Measurements from ENCODE around the gene PRKCB.

The PRKCB gene

DNA sequence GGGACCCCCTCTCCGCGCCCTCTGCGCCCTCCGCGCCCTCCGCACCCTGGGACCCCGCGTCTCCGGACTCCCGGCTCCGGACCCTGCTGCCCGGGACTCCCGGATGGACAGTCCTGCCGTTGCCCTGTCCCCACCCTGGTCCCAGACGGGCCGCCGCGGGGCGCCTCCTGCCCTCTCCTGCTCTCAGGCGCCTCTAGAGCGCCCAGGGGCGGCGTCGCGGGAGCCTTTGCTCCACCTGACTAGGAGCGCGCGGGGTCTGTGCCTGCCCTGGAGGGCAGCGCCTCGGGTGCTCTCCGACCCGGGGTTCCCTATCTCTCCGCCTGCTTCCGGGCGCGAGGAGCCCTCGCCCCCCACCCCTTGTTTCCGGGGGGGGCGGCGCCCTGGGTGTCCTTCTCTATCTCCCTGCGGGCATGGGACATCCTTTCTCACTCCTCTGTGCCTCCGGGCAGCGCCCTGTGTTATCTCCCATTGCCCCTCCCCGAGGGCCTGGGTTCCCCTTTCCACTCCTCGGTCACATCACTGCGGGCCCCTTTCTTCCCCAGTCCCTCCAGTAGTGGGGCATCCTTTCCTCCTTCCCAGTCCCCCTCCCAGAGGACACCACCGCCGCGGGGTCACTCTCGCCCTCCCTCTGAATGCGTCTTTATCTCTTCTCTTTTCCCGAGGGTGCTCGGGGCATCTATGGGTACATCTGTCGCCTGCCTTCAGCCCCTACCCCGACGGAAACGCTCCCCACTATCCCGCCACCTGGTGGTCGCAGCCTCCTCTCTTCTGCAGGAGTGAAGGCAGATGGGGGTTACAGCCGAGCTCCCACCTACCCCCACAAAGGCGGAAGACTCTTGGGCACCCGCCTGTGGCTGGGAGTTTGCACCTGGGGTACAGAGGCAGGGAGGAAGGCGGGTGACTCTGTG, 875 bp downstream of the PRKCB start:
- DNase-seq: peak; percentile 44 to 48

DNA sequence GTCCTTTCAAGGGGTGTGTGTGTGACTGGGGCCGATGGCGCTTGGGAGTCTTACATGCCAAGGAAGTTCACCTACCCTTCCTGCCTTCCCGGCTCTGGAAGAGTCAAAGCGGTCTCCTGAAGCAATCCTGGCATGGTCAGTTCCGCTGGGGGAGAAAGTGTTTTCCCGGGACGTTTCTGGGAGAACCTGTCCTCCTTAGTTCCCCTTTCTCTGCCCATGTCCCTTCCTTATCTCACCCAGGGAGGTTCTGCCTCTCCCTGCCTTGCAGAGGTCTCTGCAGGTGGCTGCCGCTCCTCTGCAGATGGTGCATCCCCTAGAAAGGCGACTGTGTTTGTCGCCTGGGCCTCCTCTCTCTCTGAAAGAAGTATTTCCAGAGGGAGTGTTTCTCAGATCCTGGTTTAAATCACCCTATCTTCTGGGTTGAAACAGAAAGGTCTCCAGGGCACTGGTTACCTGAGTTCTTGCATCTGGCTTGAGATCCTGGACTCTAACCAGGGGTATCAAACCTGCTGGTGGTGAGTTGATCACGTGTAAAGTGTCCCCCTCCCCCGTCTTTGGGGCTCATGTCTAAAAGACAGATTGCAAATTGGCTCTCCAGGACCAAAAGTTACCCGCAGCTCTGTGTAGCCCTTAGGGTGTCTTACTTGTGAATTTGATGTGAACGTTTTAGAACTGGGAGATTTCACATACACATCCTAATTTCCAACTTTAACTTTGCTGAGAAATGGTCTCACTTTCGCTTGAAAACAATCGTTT, 1.9 kb downstream of the PRKCB start:
- no peak for DNase-seq

DNA sequence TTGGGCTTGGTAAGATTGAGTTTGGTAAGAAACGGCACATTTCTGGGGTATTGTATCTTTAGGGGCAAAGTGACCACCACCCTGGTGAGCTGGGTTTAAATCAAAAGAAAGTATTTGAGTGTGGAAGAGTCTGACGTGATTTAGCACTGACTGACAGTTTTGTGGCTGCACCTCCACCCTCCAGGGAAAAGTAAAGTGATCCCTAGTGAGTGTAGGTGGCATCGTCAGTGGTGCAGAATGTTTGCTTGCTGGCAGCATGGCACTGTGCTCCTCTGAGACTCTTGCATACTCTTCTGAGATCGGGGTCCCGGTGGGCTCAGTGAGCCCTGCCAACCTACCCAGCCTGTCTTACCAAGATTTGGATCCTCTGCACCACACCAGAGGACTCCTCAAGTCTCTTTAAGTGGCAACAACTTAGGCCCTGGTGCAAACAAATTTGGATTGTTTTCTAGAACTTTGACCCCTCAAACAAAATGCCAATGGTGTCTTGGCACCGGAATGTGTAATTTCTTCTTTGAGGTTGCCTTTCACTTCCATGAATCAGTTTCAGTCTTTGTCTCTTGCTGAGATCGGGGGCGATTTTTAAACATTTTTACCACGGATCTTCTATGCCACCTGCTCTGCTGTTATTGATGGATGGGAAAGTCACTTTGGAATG, 2.8 kb downstream of the PRKCB start:
- no peak for DNase-seq

DNA sequence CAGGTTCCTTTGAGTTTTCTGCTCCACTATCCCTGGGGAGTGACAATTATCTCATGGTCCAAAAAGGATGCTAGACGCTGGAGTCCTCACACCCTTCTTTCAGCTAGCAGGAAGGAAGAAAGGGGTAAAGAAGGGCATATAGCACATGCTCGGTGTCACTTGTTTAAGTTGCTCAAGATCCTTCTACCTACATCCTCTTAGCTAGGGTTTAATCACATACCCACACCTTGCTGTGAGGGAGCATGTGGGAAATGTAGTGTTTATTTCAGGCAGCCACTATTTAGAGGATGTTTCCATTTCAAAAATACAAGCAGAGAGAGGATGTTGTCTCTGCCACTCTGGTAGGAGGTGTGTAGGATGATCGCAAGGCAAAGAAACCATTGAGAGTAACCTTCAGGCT, 4.5 kb downstream of the PRKCB start:
- DNase-seq: no peak

DNA sequence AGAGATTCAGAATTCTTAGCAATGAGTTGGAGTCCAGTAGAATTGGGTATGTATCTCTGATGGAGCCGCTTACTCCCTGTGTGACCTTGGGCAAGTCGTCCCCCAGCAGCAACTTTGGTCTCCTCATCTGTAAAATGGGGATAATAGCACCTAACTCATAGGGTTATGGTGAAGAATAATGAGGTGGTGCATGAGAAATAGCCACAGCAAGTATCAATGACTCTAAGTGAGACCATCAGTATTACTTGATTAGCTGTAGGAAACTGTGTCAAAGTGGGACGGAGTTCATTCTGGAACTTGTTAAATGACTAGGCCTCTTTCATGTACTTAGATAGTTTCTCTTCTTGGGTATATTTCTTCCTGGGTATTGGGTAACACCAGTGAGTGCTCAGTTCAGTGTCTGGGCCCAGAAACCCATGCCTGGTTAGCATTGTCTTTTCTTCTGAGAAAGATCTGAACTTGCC, 6.4 kb downstream of the PRKCB start:
- DNase-seq: no peak

DNA sequence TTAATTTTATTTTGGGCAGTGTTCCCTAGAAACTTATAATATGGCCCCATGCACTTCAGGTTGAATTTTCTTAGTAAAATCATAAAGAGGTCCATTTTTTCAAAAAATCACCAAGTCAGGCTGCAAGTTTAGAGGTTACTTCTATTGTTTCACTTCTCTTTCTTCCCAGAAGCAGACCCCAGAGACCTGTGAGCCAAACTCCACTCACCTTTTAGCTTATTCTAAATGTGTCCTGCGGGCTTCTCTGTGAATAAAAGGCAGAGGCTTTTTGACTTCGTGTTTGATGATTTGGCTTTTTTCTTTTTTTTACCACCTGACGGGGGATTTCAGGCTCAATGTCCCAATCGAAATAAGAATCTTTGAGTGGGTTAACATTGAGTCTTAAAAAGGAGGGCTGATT, 7.4 kb downstream of the PRKCB start:
- no peak for DNase-seq

DNA sequence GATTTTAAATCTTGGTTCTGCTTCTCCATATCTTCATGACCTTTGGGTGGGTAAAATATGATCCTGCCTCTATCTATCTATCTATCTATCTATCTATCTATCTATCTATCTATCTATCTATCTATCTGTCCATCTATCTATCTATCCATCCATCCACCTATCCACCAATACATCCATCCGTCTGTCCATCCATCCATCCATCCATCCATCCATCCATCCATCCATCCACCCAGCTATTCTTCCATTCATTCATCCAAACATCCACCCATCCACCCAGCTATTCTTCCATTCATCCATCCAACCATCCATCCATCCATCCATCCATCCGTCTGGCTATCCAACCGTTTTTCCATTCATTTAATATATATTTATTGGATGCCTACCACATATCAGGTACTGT, 11.5 kb downstream of the PRKCB start:
- no peak for DNase-seq

DNA sequence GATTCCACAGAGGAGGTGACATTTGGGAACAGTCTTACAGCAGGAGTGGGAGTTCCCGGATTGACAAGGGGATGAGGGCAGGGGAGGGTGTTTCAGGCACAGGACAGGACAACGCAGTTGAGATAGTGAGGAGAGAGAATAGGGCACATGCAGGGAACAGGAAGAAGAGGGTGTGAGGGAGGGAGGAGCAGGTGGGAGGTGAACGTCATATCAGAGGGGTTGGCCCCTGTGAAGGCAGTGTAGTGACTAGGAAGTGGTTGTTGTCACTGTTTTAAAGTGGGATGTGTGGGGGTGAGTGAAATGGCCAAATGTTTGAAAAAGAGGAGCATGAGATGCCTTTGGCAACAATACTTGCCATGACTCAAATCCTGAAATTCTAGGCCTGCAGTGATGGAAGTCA, 12.2 kb downstream of the PRKCB start:
- DNase-seq: peak in 1 of 2 experiments; percentile 72

DNA sequence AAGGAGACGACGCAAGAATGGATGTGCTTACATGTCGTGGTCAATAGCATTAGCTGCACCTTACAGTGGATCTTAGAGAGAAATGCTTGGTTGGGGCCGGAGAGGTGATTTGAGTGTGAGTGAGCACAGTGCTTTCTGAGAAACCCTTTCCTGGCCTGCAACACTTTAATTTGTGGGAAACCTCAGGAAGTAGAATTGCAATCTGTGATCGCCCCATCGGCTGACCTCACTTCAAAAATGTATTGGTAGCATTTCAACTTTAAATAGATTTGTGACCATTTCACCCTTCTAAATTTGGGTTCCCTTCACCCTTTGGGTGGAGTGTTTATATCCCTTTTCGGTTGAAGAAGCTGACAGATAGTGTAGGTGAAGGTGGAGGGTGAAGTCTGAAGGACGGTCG, 13.2 kb downstream of the PRKCB start:
- no peak for DNase-seq

DNA sequence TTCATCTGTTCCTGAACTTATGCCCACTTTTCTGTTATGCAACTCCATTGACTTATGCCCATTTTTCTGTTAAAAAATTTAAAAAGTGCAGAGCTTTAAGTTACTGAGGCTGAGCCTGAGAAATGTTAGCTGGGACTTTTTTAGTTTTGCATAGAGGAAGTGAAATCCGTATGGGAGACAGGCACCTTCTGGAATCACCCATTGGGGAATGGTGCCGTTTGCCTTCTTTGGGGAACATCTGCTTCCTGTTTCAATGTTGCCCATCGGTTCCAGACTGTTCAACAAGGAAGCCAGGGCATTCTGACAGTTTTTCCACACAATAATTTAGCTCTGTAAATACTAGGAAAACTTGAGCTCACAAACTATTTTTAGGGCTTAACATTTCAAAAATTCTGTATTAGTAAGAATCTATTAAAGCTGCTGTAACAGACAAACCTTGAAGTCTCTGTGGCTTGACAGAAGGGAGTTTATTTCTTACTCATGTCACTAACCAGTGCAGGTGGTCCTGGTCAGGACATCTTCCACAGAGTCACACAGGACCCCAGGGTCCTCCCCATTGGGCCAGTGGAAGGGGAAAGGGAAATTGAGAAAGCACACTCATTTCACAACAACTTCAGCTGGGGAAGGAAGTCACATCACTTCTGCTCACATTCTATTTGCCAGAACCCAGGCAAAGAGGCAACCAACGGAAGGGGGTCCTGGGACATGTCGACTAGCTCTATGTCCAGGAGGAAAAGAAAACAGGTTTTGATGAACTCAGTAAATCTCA, 17.2 kb downstream of the PRKCB start:
- no peak for DNase-seq

DNA sequence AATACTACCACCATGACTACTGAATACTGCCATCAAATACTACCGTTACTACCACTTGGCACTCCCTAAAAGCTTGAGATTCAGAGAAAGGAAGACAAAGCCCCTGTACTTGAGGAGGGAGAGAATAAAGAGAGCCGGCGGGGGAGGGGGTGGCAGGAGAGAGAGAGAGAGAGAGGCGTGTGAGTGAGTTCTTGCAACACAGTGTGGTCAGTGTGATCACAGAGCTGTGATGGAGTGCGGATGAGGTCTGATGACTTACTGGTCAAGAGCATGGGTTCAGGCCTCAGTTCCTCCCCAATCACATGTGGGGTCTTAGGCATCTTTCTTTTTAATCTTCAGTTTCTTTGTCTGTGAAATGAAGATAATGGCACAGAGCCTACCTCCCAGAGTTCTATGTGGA, 19.2 kb downstream of the PRKCB start:
- no peak for DNase-seq

DNA sequence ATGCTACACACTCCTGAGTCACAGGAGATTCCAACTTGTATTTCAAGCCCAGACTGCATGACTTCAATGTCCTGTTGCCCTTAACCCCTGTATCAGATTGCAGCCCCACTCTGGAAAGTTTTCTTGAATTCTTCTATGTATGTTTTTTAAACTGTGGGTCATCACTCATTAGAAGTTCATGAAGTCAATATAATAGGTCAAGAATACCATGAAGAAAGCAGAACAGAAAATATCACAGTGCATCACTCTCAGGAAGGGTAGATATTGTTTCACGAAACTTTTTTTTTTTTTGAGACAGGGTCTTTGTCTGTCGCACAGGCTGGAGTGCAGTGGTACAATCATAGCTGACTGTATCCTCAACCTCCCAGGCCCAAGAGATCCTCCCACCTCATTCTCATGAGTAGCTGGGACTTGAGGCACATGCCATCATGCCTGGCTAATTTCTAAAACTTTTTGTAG, 20.5 kb downstream of the PRKCB start:
- DNase-seq: no peak

DNA sequence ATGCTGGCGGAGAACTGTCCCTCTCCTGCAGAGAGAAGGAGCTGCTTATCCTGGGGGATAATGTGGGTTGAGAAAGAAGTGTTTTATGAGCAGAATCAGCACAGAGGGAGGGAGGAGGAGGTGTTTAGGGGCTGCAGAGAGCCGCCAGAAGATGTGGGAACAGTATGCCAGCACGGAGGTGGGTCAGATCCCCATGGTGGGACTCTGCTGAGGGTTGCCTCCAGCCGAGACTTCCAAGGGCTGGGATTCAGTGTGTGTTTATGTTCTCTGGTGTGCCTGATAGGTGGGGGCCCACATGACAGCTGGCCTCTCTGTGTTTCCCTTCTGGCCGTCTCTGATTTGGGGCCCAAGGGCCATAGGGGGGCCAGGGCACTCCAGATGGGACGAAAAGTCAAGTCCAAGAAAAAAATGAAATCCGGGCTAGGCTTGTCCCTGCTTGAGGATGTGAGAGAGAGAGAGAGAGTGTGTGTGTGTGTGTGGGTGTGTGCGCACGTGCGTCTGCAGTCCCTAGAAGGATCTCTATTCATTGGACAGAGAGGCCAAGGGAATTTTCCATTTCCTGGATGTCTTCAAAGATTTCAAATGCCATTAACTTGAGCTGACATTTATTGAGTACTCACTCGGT, 21.6 kb downstream of the PRKCB start:
- no peak for DNase-seq

DNA sequence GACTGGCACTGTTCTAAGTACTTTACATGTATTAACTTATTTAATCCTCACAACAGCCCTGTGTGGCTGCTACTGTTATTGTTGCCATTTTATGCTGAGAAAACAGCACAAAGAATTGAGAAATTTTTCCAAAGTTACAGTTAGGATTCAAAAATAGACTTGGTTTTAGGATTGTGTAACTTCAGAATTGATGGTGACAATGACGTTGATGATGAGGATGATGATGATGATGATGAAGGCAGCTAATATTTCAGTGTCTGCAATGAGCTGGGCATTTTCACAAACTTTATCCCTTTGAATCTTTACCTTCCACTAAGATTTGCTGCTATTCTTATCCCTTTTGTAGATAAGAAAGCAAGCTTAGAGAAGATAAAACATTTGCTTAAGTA, 22.1 kb downstream of the PRKCB start:
- no peak for DNase-seq

DNA sequence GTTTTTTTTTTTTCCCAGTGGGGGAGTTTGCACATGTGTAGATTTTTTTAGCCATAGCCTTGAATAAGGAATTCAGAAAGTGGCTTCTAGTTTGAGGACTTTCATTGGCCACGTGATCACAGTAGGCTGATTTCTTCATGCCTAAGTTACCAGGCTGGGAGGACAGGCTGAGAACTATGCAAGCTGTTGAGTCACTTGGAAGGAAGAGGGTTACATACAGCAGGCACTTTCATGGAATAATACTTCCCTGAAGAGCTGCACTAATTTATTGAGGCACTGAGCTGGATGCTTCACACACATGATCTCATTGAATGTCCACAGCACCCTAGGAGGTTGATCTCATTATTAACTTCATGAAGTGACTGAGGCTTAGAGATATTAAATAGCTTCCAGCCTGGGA, 22.8 kb downstream of the PRKCB start:
- no peak for DNase-seq

DNA sequence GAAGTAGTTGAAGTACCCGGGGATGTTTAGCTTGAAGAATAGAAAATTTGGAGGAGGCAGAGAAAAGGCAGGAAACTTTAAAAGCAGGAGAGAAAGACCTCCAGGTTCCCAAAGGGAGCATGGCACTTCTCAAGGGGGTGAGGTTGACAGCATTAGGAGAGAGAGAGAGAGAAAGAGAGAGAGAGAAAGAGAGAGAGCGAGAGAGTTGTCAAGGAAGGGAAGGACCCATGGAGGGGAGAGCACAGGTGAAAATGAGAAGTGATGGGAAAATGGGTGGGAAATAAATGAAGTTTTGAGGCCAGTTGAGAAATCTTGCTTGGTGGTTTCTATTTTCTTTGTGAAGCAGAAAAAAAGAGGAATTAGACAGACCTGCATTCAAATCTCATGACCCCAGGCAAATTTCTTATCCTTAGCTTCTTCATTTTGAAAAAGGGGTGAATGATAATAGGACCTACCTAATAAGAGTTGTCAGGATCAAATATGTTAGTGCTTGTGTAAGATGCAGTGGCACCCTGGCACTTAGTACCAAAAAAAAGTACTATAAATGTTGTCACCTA, 24.0 kb downstream of the PRKCB start:
- DNase-seq: no peak

DNA sequence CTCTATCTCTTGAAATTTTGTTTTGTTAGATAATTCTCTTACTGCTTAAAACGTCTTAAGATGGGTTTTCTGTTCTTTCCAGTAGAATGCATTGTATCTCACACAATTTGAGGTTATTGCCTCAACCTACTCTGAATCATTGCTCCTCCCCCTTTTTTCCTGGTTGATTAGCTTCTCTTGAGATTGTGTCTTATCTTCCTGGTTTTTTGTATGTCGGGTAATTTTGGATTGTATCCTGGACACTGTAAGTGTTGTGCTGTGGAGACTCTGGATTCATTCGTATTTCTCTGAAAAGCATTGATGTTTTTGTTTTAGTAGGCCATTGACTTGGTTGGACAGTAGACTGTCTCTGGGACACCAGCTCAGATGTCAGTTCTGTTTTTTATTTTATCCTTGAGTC, 26.1 kb downstream of the PRKCB start:
- no peak for DNase-seq

DNA sequence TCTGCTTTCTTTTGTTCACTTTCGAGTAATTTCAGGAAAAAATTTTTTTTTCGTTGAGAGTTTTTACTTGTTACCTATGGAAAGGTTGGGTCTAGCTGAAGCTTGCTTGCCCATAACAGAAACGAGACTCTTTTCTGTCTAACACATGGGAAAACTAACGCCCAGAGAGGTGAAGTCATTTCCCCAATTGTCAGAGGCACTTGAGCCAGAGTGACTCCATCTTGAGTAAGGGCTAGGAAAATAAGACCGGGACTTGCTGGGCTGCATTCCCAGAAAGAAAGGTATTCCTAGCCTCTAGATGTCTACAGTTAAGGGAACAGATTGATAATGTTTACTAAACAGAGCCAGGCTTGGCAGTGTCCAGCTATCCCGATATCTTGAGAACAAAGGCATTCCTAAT, 26.8 kb downstream of the PRKCB start:
- DNase-seq: no peak

DNA sequence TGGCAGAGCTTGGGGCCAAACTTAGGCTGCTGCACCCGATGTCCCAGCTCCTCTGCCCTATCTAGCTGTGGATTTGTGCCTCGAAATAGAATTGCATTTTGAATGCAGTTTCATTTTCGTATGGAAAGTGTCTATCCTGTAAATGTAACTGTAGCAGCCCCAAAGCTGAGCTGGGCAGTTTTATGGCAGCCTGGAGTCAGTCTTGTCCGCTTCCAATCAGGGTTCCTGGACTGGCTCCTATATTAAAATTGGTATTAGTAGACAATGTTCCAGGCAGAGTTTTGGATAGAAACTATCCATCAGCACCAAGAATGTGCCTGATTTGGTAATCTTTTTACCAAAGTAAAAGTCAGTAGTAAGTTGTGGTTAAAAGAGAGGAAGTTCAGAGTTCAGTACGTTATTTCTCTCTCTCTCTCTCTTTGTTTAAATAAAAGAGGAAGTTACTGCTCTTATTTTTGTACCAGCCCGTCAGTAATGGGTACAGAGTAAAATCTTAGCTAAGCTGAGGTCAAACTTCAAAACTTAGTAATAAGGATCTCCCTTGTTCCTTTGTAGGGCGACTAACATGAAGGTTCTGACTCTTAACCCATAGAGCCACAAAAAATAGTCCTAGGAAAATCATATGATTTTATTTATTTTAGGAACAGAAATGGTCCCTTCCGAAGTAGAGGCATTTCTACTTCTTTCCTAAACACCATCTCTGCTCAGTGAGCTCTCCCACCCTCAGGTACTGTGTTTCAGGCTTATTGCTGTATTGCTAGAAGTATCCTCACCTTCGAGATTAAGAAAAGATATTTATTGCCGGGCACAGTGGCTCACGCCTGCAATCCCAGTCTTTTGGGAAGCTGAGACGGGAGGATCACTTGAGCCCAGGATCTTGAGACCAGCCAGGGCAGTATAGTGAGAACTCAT, 28.0 kb downstream of the PRKCB start:
- DNase-seq: no peak

DNA sequence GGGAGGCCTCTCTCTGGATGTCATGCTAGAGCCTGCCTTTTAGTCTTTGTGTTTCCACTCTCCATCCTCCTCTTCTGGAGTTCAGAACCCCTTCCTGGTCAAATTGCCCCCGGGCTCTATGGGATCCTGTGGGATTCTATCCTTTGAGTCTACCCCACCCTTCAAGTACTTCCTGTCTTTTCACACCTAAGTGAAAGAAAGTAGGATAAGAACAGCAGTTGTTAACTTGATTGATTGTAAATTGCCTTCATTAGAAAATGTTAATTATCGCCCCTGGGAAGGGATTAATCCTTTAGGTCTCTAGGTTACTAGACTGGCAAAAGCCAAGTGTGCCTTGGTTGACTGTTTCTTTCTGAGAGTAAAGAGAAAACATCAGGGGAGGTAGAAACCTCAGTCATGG, 30.1 kb downstream of the PRKCB start:
- no peak for DNase-seq

DNA sequence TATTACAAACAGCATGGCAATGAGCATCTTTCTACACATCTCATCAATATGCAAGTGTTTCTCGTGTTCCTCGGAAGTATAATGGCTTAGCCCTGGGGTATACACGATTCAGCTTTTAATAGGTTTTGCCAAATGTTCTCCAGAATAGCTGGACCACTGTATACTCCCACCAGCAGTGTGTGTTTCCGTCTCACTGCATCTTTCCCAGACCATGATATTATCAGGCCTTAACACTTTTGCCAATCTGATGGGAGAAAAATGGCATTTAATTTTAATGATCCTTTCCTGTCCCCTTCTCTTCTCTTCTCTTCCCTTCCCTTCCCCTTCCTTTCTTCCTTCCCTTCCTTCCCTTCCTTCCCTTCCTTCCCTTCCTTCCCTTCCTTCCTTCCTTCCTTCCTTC, 30.8 kb downstream of the PRKCB start:
- no peak for DNase-seq
